Keratinocyte (primary cell): Measurements from ENCODE around the gene PIGQ.

Source experiments
- CTCF ChIP-seq, 3 experiments: IDR thresholded peaks in 1 of 3; conservative IDR thresholded peaks in 1 of 3; optimal IDR thresholded peaks in 1 of 3; 2 replicates in 2 of 3; 3 replicates in 1 of 3; pipeline versions ENCODE3 to v1.5.1; 2011; ENCODE audit warnings: low read length in 3 of 3, mild to moderate bottlenecking in 3 of 3, moderate library complexity in 2 of 3, control low read depth in 1 of 3, inconsistent platforms in 1 of 3; ENCODE audit not compliant: insufficient read depth in 2 of 3; ENCODE audit errors: extremely low read depth in 1 of 3
- EZH2 ChIP-seq: IDR thresholded peaks from one replicate; pipeline ENCODE4 v1.6.1; 2012; ENCODE audit warnings: inconsistent platforms, mild to moderate bottlenecking, low read length, moderate library complexity

- TF ChIP-seq CTCF (optimal IDR thresholded peaks at IDR 0.05 in 1 of 3, IDR thresholded peaks at IDR 0.05 in 1 of 3, conservative IDR thresholded peaks at IDR 0.05 in 1 of 3; ENCODE audit: extremely low read depth in 1 of 3, insufficient read depth in 2 of 3, low read length in 3 of 3) (no peak), EZH2 (no peak)
Measured at GRCh38 chr16:621526-622105, 51.8 kb downstream of the PIGQ start.
